Lower leg skin (tissue), 4 donors: Measurements from ENCODE around the gene ASB2. TPM values are rescaled to one million over a fixed set of nuclear protein-coding genes. Genes with fewer than 3 reads are reported as not detected.

ENCODE experiments used
- DNase-seq, 2 donors: peaks; one replicate each; pipeline ENCODE4 v3.0.0-alpha.2; 2019; ENCODE audit warnings: low spot score in 2 of 2
- H3K4me3 ChIP-seq: fragments of 200-600 bp; sonication (generic); 2 replicates; pipeline ENCODE4 v1.5.1; 2017; ENCODE audit warnings: mild to moderate bottlenecking, low read depth; ENCODE audit not compliant: poor library complexity, severe bottlenecking
- POLR2A ChIP-seq, 2 donors: fragments of 450-650 bp; IDR thresholded peaks; one replicate each; pipeline ENCODE4 v1.6.1; 2016 to 2017; ENCODE audit warnings: antibody characterized with exemption in 2 of 2, mild to moderate bottlenecking in 1 of 2, moderate library complexity in 1 of 2
- WGBS, 2 donors: methylation state at CpG; one replicate each; pipeline ENCODE4 v1.1.5; 2018; 5-methylcytosine and 5-hydroxymethylcytosine counted together
- intact Hi-C: fragments of 100-400 bp; cut with DNase I; formaldehyde crosslinking; loops from one replicate; pipeline ENCODE4 v1.15.0; 2023; ENCODE audit warnings: low total_unique reads
- total RNA-seq, 4 donors: library from RNA; depleted of rRNA; stranded (reverse); fragments of >200 nt; gene quantifications; one replicate each; pipeline ENCODE4 v1.1.0, GENCODE V29; 2016
- TF ChIP-seq, protein P1 (sequence below), 3 donors: fragments of 450-650 bp; IDR thresholded peaks; one replicate each; pipeline ENCODE4 v1.5.1; 2016; ENCODE audit warnings: antibody characterized with exemption in 3 of 3, mild to moderate bottlenecking in 3 of 3, moderate library complexity in 2 of 3

ASB2 gene
- total RNA-seq, 4 donors from 2014 or later: 0.46 to 5.4 (median 1.8) TPM

DNA sequence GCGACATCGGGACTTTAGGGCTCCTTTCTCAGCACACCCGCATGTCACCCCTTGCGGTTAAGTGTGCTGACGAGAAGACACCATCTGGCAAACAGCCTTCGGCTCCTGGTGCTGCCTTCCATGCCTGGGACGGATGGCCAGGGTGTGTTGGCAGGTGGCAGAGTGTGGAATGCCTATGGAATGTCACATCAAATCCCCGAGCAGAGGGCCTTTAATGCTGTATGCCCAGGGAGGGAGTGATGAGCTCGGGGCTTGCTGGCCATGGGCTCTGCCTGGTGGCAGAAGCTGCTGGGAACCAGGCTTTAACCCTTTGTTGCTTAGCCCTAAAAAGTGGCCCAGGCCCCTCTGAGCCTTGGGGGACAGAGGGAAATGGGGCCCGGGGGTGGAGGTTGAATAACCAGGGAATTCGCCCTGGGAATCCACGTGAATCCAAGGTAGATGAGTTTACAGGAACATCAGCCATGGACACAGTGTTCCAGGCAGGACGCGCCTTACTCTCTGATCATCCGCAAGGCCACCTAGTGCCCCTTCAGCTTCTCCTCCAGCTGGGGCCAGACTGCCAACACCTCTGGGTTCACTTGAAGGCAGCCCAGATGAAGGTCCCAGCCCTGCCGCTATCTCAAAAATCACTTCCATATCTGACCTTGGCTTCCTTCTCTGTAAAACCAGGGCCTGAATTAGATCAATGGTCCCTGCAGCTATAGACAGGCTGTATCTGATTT is 31.9 kb downstream of the ASB2 start:
- intact Hi-C loops: no loop called here
- WGBS, 2 donors: 80 to 82% methylated on average over 16 of the region's 16 CpGs
- TF ChIP-seq, protein P1, sequence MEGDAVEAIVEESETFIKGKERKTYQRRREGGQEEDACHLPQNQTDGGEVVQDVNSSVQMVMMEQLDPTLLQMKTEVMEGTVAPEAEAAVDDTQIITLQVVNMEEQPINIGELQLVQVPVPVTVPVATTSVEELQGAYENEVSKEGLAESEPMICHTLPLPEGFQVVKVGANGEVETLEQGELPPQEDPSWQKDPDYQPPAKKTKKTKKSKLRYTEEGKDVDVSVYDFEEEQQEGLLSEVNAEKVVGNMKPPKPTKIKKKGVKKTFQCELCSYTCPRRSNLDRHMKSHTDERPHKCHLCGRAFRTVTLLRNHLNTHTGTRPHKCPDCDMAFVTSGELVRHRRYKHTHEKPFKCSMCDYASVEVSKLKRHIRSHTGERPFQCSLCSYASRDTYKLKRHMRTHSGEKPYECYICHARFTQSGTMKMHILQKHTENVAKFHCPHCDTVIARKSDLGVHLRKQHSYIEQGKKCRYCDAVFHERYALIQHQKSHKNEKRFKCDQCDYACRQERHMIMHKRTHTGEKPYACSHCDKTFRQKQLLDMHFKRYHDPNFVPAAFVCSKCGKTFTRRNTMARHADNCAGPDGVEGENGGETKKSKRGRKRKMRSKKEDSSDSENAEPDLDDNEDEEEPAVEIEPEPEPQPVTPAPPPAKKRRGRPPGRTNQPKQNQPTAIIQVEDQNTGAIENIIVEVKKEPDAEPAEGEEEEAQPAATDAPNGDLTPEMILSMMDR (IDR thresholded peaks at IDR 0.05): no peak
- TF ChIP-seq POLR2A (IDR thresholded peaks at IDR 0.05): no peak

DNA sequence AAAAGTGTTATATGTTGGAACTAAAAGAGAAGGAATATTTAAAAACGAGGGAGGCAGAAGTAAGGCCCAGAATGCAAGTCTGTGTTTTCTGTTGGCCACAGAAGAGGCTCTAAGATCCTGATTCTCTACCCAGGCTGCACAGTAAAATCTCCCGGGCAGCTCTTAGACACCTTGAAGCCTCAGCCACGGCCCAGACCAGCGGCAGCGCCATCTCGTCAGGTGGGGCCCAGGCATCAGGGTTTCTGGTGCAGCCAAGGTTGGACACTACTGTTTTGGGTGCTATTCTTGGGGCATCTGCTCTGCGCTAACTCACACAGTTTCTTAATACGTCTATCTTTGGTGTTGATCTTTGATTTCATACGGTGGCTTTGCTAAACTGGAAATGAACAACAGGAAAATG is 32.4 kb downstream of the ASB2 start:
- no peak for DNase-seq
- WGBS, 2 donors: 79 to 83% methylated on average over 9 of the region's 9 CpGs
- no peak overlapping the region for H3K4me3 ChIP-seq
- intact Hi-C loops: no loop called here
- TF ChIP-seq POLR2A (IDR thresholded peaks at IDR 0.05): no peak
- TF ChIP-seq, protein P1 (IDR thresholded peaks at IDR 0.05): no peak

More for the DNA sequence above, 31.9 kb downstream of the ASB2 start:
- no peak for DNase-seq
- H3K4me3 ChIP-seq: no peak overlapping the region

DNA sequence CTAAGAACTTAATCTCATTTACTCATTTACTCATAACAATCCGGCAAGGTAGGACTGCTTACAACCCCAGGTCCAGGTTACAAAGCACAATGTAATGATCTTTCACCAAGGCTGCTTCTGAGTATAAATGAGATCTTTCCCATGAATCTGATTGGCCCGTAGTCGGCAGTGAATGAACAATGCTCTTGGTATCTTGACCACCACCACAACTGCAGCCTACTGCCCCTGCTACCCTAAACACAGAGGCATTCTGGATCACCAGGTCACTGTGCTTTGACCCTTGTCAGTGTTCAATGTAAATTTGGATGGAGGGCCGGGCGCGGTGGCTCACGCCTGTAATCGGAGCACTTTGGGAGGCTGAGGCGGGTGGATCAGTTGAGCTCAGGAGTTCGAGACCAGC is 33.3 kb downstream of the ASB2 start:
- DNase-seq: no peak
- TF ChIP-seq, protein P1 (IDR thresholded peaks at IDR 0.05): no peak
- no peak for TF ChIP-seq POLR2A (IDR thresholded peaks at IDR 0.05)
- WGBS, 2 donors: 94 to 97% methylated on average over 10 of the region's 10 CpGs
- no peak overlapping the region for H3K4me3 ChIP-seq
- intact Hi-C loops: no loop called here

DNA sequence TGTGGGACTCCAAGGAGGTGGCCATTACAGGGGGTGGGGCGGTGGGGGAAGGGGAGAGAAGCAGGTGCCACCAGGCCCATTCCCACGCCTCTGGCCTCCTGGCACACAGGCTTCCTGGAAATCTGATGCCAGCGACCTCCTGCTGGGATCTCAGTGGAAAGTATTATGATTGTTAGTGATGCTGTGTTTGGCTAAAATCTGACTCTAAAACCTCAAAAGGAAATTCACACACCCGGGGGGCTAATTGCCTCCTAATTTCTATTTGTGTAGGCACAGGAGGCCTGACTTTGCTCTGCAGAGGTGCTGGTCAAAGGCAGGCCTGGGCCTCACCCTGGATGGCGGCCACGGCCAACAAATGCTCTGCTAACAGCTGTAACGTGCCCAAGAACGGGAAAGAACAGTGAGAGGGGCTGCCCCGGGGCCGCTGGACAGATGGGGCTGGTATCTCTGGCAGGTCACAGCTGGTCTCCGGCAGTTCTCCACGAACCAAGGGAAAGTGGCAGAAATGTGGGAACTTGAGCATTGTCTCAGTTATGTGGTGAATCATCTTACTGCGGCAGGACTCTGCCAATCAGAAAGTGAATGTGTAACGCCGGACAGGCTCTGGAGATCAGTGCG is 35.0 kb downstream of the ASB2 start:
- no peak for DNase-seq

DNA sequence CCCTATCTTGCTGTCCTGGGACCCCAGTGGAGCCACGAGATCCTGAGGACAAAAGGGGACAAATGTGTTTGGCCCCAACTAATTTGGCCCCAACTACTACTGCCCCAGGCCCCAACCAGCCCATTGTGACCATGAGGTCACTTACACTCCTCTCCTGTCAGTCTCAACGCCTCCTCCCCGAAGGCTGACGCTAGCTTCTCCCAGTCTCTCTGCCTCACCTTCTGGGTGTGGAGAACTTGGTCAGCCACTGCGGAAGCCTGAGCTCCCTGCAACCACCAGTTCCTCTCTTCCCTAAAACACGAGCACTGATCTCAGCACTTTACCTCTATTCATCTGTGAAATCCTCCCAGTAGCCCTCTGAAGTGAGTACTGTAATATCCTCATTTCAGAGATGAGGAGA is 35.9 kb downstream of the ASB2 start:
- no peak overlapping the region for H3K4me3 ChIP-seq
- WGBS, 2 donors: 88 to 89% methylated on average over 6 of the region's 6 CpGs
- no peak for TF ChIP-seq POLR2A (IDR thresholded peaks at IDR 0.05)
- TF ChIP-seq, protein P1 (IDR thresholded peaks at IDR 0.05): no peak
- intact Hi-C loops: no loop called here
- no peak for DNase-seq

More for the DNA sequence above, 35.0 kb downstream of the ASB2 start:
- H3K4me3 ChIP-seq: no peak overlapping the region
- 71 to 76% methylated on average over 15 to 16 of the region's 16 CpGs for WGBS, 2 donors
- TF ChIP-seq, protein P1 (IDR thresholded peaks at IDR 0.05): no peak
- no peak for TF ChIP-seq POLR2A (IDR thresholded peaks at IDR 0.05)
- intact Hi-C loops: no loop called here
